NK-92 (cell line): ENCODE measurements around the gene TSC22D1.
"Not testable (repeated sequence)": the region's sequence is repeated elsewhere in the genome, so short reads cannot be mapped to it uniquely, and the experiment has no call there.

ENCODE experiments used
- DNase-seq: peaks from one replicate; lab custom pipeline; 2025; ENCODE audit not compliant: unreplicated experiment; lab: John Stamatoyannopoulos, UW

The TSC22D1 gene

GRCh38 chr13:44575741-44576350 lies at the start of gene TSC22D1:
TSS of gene TSC22D1 (minus strand) at chr13:44576330. CDS start at chr13:44576074, 256 bp downstream.
- DNase-seq, result no peak

DNA sequence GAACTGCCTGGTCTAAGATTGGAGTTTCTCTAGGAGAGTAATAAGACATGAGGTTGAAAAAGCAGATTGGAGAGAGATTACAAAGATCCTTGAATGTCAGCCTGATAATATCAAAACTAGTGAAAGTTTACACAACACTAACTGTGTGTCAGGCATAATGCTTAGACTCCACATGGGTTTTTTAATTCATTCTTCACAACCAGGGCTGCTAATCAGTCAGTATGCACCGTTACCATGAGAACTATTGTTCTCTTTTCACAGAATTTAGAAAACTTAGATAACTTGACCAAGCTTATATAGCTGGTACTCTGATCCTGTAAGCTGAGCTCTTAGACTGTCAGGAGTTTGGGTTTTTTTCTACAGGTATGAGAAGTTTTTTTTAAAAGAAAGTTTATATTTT lies 46.6 kb upstream of the TSC22D1 start:
- no peak for DNase-seq

DNA sequence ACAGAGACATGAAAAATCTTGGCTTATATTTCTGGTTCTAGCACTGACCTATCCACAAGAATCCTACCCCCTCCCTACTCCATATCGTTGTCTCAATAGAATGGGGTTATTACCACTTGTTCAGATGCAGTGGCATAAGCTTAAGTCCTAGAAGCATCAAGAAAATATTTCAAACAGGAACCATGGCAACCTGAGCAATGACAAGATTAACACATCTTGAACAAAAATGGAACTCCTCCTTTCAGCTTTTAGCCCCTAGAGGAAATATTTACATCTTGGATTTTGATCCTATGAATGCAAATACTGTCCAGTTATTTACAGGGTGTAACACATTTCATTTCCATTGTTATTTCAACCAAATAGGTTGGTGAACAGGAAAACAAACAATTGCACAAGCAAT lies 46.1 kb upstream of the TSC22D1 start:
- no peak for DNase-seq

DNA sequence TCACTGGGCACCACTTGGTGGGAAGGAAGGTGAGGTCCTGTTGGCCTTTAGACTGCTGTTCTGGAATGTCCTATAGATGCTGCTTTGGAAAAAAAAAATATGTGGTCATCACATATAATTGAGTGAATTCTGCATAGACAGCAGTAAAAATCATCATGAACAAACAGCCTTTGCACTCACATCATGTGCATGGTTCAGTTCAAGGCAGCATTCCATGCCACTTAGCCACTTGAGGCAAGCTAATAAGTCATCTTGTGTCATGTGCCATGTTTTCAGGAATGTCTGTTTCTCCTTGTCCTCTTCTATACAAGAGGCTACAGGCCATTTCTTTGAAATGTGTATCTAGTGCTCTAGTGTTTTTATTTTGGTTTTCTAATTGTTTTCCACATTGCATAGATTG lies 43.9 kb upstream of the TSC22D1 start:
- no peak for DNase-seq

- no peak for DNase-seq
Observed at GRCh38 chr13:44619651-44620050, 43.5 kb upstream of the TSC22D1 start.

DNA sequence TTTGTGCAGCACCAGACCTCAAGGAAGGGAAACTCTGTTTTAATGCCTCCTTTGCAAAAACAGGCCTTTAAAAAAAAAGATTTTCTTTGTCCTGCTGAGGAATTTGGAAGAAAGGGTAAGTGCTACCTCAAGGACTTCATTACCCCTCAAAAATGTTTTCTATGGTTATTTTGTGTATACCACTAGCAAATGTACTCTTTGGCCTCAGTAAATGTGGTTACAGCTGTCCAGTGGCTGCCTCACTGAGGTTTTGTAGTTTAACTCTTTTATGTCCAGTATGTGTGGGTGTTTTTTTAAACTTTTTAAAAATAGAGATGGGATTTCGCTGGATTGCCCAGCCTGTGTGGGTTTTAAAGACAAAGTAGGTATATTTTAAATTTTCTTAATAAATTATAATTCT lies 42.2 kb upstream of the TSC22D1 start:
- no peak for DNase-seq

- DNase-seq, result no peak
Observed at GRCh38 chr13:44617648-44618047, 41.5 kb upstream of the TSC22D1 start.

DNA sequence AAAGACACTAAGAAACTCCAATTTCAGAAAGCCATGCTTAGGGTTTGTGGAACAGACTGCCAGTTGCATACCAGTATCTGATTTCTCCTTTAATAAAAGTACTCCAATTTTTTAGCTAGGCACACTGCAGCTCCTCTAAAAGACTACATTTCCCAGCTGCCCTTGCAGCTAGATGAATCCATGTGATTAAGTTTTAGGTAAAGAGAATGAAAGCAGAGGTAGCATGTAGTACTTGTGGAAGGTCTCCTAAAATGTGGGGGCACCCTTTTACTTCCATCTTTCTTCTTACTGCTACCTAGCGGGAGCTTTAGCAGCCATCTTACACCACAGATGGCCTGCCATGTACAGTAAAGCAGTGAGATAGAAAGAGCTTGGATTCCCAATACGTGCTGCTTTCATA lies 33.0 kb upstream of the TSC22D1 start:
- DNase-seq, result no peak

GRCh38 chr13:44605721-44606120 lies 29.6 kb upstream of the TSC22D1 start:
- no peak for DNase-seq

GRCh38 chr13:44605275-44605674 lies 29.1 kb upstream of the TSC22D1 start:
- DNase-seq, result no peak

- DNase-seq, result no peak
Observed at GRCh38 chr13:44601586-44601985, 25.5 kb upstream of the TSC22D1 start.

GRCh38 chr13:44593861-44594592 lies 17.9 kb upstream of the TSC22D1 start:
- DNase-seq, result not testable (repeated sequence)

- DNase-seq, result no peak
Observed at GRCh38 chr13:44592216-44592847, 16.2 kb upstream of the TSC22D1 start.

DNA sequence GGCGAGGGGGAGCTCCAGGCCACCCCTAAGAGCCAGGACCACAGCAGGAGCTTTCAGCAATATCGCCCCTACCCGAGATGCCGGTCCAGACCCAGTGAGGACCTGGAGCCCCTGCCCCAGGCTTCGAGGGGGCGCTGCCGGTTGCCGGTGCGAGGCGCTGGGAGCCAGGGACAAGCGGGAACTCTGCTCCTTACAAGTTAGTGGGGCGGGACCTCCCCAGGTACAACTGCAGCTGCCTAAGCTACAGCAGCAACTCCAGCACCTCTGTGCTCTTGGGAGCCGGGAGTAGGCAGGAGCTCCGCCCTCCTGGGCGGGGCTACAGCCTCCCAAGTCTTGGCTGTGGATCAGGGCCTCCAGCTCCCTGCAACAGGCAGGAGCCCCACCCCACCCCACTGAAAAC lies 15.2 kb upstream of the TSC22D1 start:
- no peak for DNase-seq

DNA sequence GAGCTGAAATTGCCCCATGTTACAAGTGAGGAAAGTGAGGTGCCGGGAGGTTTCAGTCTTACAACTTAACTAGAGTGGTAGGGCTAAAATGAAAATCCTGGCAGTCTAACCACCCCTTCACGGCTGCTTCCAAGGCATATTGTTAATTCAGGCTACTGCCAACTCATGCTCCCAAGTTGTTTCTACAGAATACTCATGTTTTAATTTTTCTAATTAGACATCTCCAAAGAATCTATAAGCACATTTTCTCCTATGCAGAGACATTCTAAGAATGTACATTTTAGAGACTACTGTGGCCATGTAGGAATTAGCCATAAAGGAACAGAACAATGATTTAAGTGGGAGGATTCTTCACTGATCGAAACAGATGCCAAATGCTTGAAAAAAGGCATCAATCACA lies 7.0 kb upstream of the TSC22D1 start:
- no peak for DNase-seq

DNA sequence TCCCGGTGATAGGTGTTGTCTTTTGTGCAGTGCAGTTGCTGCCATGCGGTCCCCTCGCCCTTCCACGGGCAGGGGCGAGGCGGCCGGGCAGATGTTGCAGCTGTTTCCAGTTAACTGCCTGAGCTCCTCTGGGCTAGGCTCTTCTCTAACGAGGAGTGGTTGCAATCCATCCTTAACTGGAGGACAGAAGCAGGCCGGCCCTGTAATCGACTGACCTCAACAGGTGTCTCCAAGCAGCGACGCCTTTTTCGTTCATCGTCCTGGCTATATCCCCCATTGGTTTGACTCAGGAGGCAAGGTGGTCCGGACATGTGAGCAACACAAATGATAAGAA lies 1.9 kb upstream of the TSC22D1 start:
- DNase-seq, result no peak

DNA sequence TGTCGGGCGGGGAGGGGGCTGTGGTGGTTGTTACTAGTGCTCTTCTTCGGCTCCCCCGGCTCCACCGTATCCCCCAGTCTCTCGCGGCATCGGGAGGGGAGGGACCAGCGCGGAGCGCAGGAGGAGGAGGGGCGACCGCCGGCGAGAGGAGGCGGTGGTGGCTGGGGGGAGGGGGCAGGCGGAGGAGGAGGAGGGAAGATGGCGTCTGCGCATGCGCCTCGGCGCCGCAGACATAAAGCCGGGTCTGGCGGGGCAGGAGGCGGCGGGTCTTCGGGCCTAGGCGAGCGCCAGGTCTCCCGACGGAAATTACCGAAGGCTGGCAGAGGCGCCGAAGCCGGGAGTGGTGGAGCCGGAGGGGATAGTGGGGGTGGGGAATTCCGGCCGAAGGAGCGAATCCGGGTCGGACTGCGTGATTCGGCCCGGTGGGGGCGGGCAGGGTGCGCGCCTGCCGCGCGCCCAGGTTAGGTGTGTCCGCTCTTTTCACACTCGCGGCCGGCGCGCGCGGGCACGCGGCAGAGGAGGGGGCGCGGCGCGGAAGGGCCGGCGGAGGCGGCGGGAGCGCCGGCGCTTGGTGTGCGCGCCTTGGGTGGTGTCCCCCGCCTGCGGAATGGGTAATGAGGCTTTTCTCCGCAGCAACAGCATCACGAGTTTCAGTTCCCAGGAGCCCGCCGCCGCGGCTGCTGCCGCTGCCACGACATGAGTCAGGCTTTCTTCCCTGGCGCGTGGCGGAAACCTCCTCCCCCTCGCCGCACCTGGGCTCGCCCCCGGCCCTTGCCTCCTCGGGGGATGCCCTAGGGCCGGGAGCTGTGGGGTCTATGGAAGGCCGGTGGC lies 1.3 kb upstream of the TSC22D1 start:
- DNase-seq, result peak; percentile 42

GRCh38 chr13:44576351-44577235 lies 463 bp upstream of the TSC22D1 start:
- no peak for DNase-seq

- no peak for DNase-seq
Observed at GRCh38 chr13:44575035-44575434, 1.1 kb downstream of the TSC22D1 start.

DNA sequence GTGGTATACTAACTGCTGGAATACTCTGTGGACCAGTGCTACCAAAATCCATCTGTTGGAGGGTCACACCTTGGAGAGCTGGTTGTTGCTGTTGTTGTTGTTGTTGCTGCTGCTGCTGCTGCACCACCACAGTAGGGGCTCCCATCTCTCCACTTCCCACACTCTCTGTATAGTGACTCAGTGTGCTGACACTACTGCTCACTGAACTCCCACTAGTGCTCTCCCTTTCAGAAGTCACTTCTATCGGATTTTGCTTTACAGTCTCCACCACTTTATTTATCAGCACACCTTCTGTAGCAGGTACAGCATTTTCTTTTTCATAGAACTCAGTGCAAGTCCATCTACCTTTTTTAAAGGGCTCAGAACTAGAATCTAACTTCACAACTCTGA lies 1.7 kb downstream of the TSC22D1 start:
- no peak for DNase-seq
